Measurements from ENCODE around the gene FNIP2.

Gene FNIP2

GRCh38 chr4:158836002-158836369 lies 67.2 kb downstream of the FNIP2 start:
- Histone ChIP-seq H3K9ac (no peak overlapping the region), H3K4me3 (ENCODE audit: low read depth, low read length) (no peak overlapping the region), H3K4me2 (ENCODE audit: low read length) (no peak overlapping the region), H3K9me3 (ENCODE audit: control insufficient read depth, low read length) (no peaks in the 10 kb centered on the region), H3K36me3 (ENCODE audit: control insufficient read depth, insufficient read depth, low read length) (no peaks in the 10 kb centered on the region), H3K27me3 (ENCODE audit: control insufficient read depth, insufficient read depth, low read length) (no peaks in the 10 kb centered on the region), H3K27ac (peak overlapping the region; percentile 49), H3K79me2 (no peaks in the 10 kb centered on the region), H2AFZ (no peak overlapping the region), H3K4me1 (peaks cover 13% of the 10 kb centered on the region)
- TF ChIP-seq CTCF (IDR thresholded peaks at IDR 0.05), result no peak

DNA sequence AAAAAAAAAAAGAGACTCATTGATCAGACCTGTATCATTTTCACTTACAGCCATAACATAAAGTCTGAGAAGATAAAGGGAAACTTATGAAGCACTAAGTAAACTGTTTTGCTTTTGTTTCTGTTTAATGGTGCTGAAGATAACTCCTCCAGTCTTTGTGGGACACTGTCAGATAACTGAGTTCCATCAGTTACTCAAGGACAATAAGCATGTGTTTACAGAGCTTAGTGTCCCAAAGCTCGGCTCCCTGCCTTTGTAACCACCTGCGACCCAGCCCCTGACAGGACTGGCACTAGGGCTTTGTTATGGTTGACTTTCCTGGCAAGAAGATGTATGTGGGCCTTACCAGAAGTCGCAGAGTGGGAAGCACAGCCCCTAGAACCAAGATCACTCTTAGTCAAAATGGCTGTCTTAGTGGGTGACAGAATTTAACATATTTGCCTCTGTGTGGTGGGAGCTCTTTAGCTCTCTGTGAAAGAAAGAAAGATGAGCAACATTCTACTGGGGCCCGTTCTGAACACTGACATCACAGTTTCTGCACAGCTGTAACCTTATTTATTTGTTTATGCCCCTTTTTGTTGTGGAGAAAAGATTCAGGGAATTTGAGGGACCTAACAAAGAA lies 68.1 kb downstream of the FNIP2 start:
- H3K27ac ChIP-seq, result no peak overlapping the region
- no peak overlapping the region for H3K4me3 ChIP-seq (ENCODE audit: low read depth, low read length)
- H3K79me2 ChIP-seq, result no peaks in the 10 kb centered on the region
- no peaks in the 10 kb centered on the region for H3K27me3 ChIP-seq (ENCODE audit: control insufficient read depth, insufficient read depth, low read length)
- no peak for TF ChIP-seq CTCF (IDR thresholded peaks at IDR 0.05)
- H3K4me1 ChIP-seq, result peaks cover 13% of the 10 kb centered on the region
- H3K36me3 ChIP-seq (ENCODE audit: control insufficient read depth, insufficient read depth, low read length), result no peaks in the 10 kb centered on the region
- H3K4me2 ChIP-seq (ENCODE audit: low read length), result no peak overlapping the region
- no peak overlapping the region for H3K9ac ChIP-seq
- no peaks in the 10 kb centered on the region for H3K9me3 ChIP-seq (ENCODE audit: control insufficient read depth, low read length)
- no peak overlapping the region for H2AFZ ChIP-seq

GRCh38 chr4:158837527-158838141 lies 68.8 kb downstream of the FNIP2 start:
- TF ChIP-seq CTCF (IDR thresholded peaks at IDR 0.05), result no peak

GRCh38 chr4:158840131-158840530 lies 71.3 kb downstream of the FNIP2 start:
- Histone ChIP-seq H3K36me3 (ENCODE audit: control insufficient read depth, insufficient read depth, low read length) (no peaks in the 10 kb centered on the region), H3K4me3 (ENCODE audit: low read depth, low read length) (no peak overlapping the region), H3K4me2 (ENCODE audit: low read length) (no peak overlapping the region), H3K9me3 (ENCODE audit: control insufficient read depth, low read length) (no peaks in the 10 kb centered on the region), H2AFZ (no peak overlapping the region), H3K27me3 (ENCODE audit: control insufficient read depth, insufficient read depth, low read length) (no peaks in the 10 kb centered on the region), H3K27ac (no peak overlapping the region), H3K9ac (no peak overlapping the region), H3K4me1 (peaks cover 9% of the 10 kb centered on the region), H3K79me2 (no peaks in the 10 kb centered on the region)
- no peak for TF ChIP-seq CTCF (IDR thresholded peaks at IDR 0.05)

More at GRCh38 chr4:158837527-158838141, 68.8 kb downstream of the FNIP2 start:
- H3K36me3 ChIP-seq (ENCODE audit: control insufficient read depth, insufficient read depth, low read length), result no peaks in the 10 kb centered on the region
- H3K4me3 ChIP-seq (ENCODE audit: low read depth, low read length), result no peak overlapping the region
- H3K27me3 ChIP-seq (ENCODE audit: control insufficient read depth, insufficient read depth, low read length), result no peaks in the 10 kb centered on the region
- H3K27ac ChIP-seq, result no peak overlapping the region
- no peaks in the 10 kb centered on the region for H3K9me3 ChIP-seq (ENCODE audit: control insufficient read depth, low read length)
- H3K79me2 ChIP-seq, result no peaks in the 10 kb centered on the region
- peaks cover 13% of the 10 kb centered on the region for H3K4me1 ChIP-seq
- no peak overlapping the region for H3K4me2 ChIP-seq (ENCODE audit: low read length)
- no peak overlapping the region for H2AFZ ChIP-seq
- no peak overlapping the region for H3K9ac ChIP-seq

GRCh38 chr4:158841540-158841939 lies 72.7 kb downstream of the FNIP2 start:
- Histone ChIP-seq H3K9me3 (ENCODE audit: control insufficient read depth, low read length) (no peaks in the 10 kb centered on the region), H3K27me3 (ENCODE audit: control insufficient read depth, insufficient read depth, low read length) (no peaks in the 10 kb centered on the region), H3K79me2 (no peaks in the 10 kb centered on the region), H3K36me3 (ENCODE audit: control insufficient read depth, insufficient read depth, low read length) (no peaks in the 10 kb centered on the region), H3K4me3 (ENCODE audit: low read depth, low read length) (no peak overlapping the region), H3K9ac (no peak overlapping the region), H3K4me1 (no peaks in the 10 kb centered on the region), H3K4me2 (ENCODE audit: low read length) (no peak overlapping the region), H3K27ac (no peak overlapping the region), H2AFZ (no peak overlapping the region)
- TF ChIP-seq CTCF (IDR thresholded peaks at IDR 0.05), result no peak

Measured in parathyroid adenoma (tissue), 2 donors.